GM19099 (cell line): Measurements from ENCODE around the gene HACD3.

ENCODE experiments used
- POLR2A ChIP-seq: IDR thresholded peaks from 3 replicates; pipeline ENCODE4 v1.6.1; 2011; ENCODE audit warnings: low read depth; ENCODE audit not compliant: insufficient read length; ENCODE audit errors: extremely low read depth

The HACD3 gene

GRCh38 chr15:65571971-65572370 is 41.7 kb downstream of the HACD3 start:
- TF ChIP-seq POLR2A, result no peak

- no peak for TF ChIP-seq POLR2A
These were observed 46.4 kb downstream of the HACD3 start for GRCh38 chr15:65576664-65577063.

DNA sequence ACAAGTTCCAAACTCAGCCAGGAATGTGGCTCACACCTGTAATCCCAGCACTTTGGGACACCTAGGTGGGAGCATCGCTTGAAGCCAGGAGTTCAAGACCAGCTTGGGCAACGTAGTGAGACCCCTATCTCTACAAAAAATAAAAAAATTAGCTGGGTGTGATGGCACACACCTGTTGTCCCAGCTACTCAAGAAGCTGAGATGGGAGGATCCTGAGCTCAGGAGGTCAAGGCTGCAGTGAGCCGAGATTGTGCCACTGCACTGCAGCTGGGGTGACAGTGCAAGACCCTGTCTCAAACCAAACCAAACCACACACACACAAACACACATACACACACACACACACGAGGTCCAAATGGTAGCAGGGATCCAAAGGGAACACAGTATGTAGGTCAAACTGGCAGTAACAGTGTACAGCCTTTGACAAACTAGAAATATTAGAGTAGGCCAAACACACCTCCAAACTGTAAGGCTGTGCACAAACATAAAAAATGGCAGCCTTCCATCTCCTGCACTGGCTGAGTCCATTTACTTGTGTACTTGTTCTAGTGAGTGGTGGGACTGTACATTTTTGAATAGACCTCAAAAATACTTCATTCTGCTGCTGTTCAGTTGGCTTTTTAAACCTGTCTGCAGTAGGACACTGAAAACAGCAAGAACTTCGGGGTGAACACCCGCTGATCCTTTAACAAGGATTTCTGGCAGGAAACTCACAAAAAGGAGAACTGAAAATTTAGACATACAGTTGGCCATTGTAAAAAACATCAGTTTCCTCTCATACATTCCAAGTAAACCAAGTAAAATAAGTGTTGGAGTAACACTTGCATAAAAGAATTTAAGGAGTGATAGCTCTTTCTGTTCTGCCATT is 47.1 kb downstream of the HACD3 start:
- no peak for TF ChIP-seq POLR2A

- TF ChIP-seq POLR2A, result no peak
These were observed 48.9 kb downstream of the HACD3 start for GRCh38 chr15:65578904-65579728.

GRCh38 chr15:65579762-65580161 is 49.5 kb downstream of the HACD3 start:
- TF ChIP-seq POLR2A, result no peak

DNA sequence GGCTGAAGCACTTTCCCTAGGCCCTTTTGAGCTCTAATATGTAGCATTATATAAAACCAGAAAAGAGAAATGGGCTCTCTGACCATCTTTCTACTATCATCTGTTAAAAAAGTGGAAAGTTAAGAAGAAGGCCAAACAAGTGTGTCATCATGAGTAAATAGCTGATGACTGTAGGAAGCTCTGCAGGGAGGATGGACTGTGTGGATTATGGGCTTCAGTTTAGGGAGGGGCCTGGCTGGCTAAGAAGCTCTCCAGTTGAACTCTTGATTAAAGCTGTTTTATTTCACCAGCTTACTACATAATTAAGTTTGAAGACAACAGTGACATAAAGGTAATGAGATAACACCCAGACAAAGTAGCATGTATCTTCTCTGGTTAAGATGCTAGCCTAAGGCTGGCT is 50.0 kb downstream of the HACD3 start:
- no peak for TF ChIP-seq POLR2A

DNA sequence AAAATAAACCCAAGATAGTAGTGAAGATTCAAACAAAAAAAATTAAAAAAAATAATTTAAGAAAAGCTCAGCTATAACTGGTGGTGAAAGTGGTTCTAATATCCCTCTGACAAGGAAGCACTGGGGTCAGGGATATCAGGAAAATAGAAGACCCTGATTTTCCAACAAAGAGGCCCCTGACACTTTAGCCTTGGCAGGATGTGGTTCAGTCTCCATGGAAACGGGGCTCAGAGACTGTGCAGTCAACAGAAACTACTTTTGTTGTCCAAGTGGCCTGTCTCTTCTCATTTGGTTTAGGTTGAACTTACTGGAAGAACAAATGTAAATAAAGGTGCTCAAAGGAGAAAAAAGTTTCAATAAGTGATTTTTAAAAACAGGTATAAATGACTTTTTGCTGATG is 53.4 kb downstream of the HACD3 start:
- TF ChIP-seq POLR2A, result no peak

DNA sequence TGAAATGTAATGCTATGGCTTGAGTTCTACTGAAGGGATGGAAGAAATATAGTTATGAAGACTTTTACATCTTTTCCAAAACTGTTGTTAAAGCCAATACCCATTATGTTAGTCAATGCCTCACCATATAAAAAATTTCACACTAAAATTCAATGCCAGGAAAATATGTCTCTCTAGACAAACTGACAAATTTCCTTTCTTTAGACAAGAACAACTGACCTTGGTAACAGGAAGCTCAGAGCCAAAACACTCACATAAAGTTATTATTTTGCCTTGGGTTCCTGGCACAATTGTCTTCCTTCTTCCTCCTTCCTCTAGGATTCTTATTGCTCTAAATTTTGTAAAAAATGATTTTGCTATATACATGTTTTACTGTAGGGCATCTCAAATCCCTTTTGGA is 54.0 kb downstream of the HACD3 start:
- no peak for TF ChIP-seq POLR2A

- TF ChIP-seq POLR2A, result no peak
These were observed 56.8 kb downstream of the HACD3 start for GRCh38 chr15:65587094-65587493.

DNA sequence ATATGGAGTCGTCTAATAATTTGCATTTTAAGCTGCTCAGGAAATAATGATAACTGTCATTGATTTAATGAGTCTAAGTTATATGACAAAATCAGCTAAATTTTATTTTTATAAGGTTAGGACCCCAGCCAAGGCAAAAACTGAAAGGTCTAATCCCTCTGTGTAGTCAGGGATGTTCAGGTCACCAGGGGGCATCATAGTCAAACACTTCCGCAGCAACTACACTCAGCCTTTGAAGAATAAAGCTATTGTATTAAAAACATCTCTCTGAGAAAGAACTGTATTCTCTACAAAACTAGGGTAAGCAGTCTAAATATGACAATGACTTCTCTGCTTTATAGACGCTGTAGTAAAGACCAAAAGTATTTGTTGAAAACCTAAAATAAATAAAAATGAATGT is 65.7 kb downstream of the HACD3 start:
- no peak for TF ChIP-seq POLR2A

GRCh38 chr15:65598468-65598867 is 68.2 kb downstream of the HACD3 start:
- TF ChIP-seq POLR2A, result no peak

GRCh38 chr15:65599677-65600076 is 69.4 kb downstream of the HACD3 start:
- no peak for TF ChIP-seq POLR2A

DNA sequence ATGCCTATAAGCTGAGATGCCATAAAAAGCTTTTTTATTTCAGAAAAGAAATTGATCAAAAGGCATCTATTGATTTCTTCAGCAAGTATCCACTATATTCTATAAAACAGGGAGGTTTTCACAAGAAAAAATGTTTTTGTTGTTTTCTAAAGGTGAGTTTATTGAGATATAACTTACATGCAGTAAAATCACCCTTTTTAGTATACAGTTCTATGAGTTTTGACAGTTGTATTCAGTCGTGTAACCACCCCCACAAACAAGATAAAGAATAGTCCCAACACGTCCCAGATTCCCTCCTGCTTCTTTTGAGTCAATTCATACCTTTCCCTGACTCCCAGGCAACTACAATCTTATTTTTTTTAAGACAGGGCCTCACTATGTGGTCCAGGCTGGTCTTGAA is 72.9 kb downstream of the HACD3 start:
- TF ChIP-seq POLR2A, result no peak

- no peak for TF ChIP-seq POLR2A
These were observed 73.3 kb downstream of the HACD3 start for GRCh38 chr15:65603559-65603958.

- TF ChIP-seq POLR2A, result peak; percentile 88
These were observed 80.8 kb downstream of the HACD3 start, which contains the start of gene INTS14 for GRCh38 chr15:65610871-65611718. Gene INTS14, minus strand, starts transcription at chr15:65611131. Its CDS starts 3,751 bp downstream, at chr15:65607380.
